ENCODE data around the gene FCRL6.

GRCh38 chr1:159802111-159802510 lies at the start of gene FCRL6:
- TF ChIP-seq CTCF (IDR thresholded peaks at IDR 0.05) = no peak
- TF ChIP-seq EZH2 (IDR thresholded peaks at IDR 0.05) = no peak
